BLaER1 treated with 17β-estradiol and CSF1 and Interleukin-3, amounts not matched to agents 10 nM and 100 nM (cell line): ENCODE results near the gene APOBEC2.

Experiments used
- H3K27ac ChIP-seq, 11 experiments: shearing (Covaris generic); formaldehyde crosslinking; 2 replicates each; pipeline ENCODE4 v1.8.1; 2022
- H3K27me3 ChIP-seq, 11 experiments: shearing (Covaris generic); formaldehyde crosslinking; 2 replicates each; pipeline ENCODE4 v1.8.1; 2022
- H3K36me3 ChIP-seq, 11 experiments: shearing (Covaris generic); formaldehyde crosslinking; 2 replicates each; pipeline ENCODE4 v1.8.1; 2022
- H3K4me1 ChIP-seq, 10 experiments: shearing (Covaris generic); formaldehyde crosslinking; 2 replicates each; pipeline ENCODE4 v1.8.1; 2022
- H3K4me2 ChIP-seq, 11 experiments: shearing (Covaris generic); formaldehyde crosslinking; 2 replicates each; pipeline ENCODE4 v1.8.1; 2022
- H3K4me3 ChIP-seq, 10 experiments: shearing (Covaris generic); formaldehyde crosslinking; 2 replicates each; pipeline ENCODE4 v1.8.1; 2022
- H3K9ac ChIP-seq, 11 experiments: shearing (Covaris generic); formaldehyde crosslinking; 2 replicates each; pipeline ENCODE4 v1.8.1; 2022
- H3K9me3 ChIP-seq, 11 experiments: shearing (Covaris generic); formaldehyde crosslinking; replicated peaks in 1 of 11; 2 replicates each; pipeline ENCODE4 v1.8.1; 2022
- H4K20me1 ChIP-seq, 11 experiments: shearing (Covaris generic); formaldehyde crosslinking; 2 replicates each; pipeline ENCODE4 v1.8.1; 2022
- Cebpa-rat ChIP-seq, 11 experiments: shearing (Covaris generic); IDR thresholded peaks; 2 replicates each; pipeline ENCODE4 v1.8.1; 2022

Gene APOBEC2

DNA sequence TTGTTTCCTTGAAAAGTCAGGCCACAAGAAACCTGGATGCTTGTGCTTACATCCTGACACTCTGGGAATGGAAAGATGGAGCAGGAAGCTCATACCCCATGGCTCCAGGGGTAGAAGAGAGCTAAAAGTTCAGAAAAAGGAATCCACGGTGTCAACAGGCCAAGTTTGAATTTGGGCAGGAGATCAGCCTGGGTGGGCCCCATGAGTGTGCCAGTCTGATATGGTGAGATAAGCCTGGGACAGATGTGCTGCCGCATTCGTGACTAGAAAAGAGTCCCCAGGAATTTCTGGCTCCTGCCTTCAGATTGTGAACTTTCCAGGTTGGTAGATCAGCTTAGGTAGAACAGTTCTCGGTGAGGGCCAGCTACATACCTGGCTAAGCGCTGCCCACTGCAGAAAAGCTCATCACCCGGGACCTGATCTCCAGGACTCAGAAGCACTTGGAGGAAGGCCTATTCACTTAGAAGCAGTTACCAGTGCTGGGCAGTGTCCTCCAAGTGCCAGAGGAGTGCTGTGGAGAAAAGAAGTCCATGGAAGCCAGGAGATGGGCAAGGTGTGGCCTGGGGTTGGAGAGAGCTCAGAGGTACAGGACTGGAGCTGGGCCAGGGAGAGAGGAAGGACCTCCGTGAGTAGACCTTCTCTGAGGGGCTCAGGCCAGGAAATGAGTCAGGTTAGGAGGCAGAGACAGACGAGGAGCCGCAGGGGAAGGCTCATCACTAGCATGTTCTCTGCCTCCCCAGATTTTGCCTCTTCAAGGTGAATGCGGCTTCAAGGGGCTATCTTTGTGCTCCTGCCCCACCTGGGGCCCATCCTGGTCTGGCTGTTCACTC, 10.6 kb upstream of the APOBEC2 start, which contains the start of gene TSPO2:
Gene TSPO2, plus strand, starts transcription at position 242 of the 830 bp plus-strand sequence. Its CDS starts 519 bp downstream, at position 761.
- no peak within 1 kb of the TSS for H3K27ac ChIP-seq
- H4K20me1 ChIP-seq, result no peaks in the 10 kb centered on the region
- H3K9me3 ChIP-seq, result no peaks in the 10 kb centered on the region
- no peak for TF ChIP-seq Cebpa-rat (IDR thresholded peaks at IDR 0.05)
- H3K9ac ChIP-seq, result no peak within 1 kb of the TSS
- no peaks in the 10 kb centered on the region for H3K27me3 ChIP-seq
- H3K36me3 ChIP-seq, result no peaks in the 10 kb centered on the region
- H3K4me1 ChIP-seq, result peaks cover 0 to 19% (median 6%) of the 10 kb centered on the region in 10 experiments; a peak in 9 of 20 replicates
- peak within 1 kb of the TSS in 4 of 11 experiments; percentile 4 to 33 (median 22); a peak in 2 of 22 replicates for H3K4me2 ChIP-seq
- no peak within 1 kb of the TSS for H3K4me3 ChIP-seq

GRCh38 chr6:41043151-41043550, 9.9 kb upstream of the APOBEC2 start:
- TF ChIP-seq Cebpa-rat (IDR thresholded peaks at IDR 0.05), result no peak
- Histone ChIP-seq H3K27me3 (no peaks in the 10 kb centered on the region), H3K9me3 (no peaks in the 10 kb centered on the region), H3K9ac (no peak overlapping the region), H3K36me3 (no peaks in the 10 kb centered on the region), H3K4me1 (peaks cover 0 to 19% (median 6%) of the 10 kb centered on the region in 10 experiments; a peak in 9 of 20 replicates), H3K4me3 (no peak overlapping the region), H3K27ac (no peak overlapping the region), H3K4me2 (peak overlapping the region in 4 of 11 experiments; percentile 4 to 33 (median 22); a peak in 1 of 22 replicates), H4K20me1 (no peaks in the 10 kb centered on the region)

DNA sequence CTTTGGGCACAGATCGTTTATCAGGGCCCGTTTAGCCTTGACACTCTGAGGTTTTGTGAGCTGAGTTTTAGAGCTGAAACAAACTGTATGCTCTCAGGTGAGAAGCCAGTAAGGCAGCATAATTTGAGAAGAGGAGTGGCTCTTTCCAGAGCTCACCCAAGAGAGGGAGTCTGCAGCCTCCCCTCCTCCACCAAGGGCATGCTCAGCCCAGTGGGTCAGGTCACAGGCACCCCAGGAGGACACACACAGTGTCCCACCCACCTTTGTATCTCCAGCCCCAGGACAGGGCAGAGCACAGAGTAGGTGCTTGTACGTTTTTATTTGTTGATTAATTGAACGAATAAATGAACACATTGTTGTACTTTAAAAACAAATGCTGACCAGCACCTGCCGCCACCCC, 7.3 kb upstream of the APOBEC2 start:
- Histone ChIP-seq H3K27ac (no peak overlapping the region), H3K9ac (no peak overlapping the region), H3K4me2 (no peak overlapping the region), H3K4me1 (peaks cover 4 to 12% (median 10%) of the 10 kb centered on the region in 10 experiments; a peak in 18 of 20 replicates), H3K9me3 (no peaks in the 10 kb centered on the region), H4K20me1 (no peaks in the 10 kb centered on the region), H3K27me3 (no peaks in the 10 kb centered on the region), H3K4me3 (no peak overlapping the region), H3K36me3 (no peaks in the 10 kb centered on the region)
- no peak for TF ChIP-seq Cebpa-rat (IDR thresholded peaks at IDR 0.05)

DNA sequence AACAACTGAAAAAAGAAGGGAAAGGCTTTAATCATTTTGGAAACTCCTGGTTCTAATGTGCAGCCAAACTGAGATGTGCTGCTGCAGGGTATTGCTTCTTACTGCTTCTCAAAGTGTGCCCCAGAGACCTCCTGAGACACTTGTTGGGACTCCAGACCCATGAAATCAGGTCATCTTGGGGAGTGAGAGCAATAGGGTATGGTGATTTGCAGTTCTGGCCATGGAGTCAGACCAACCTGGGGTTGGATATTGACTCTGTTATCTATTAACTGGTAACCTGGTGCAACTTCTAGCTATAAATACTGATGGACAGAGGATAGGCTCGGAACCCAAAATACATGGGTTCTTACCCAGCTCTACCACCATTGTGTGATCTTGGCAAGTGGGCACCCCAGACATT, 6.9 kb upstream of the APOBEC2 start:
- TF ChIP-seq Cebpa-rat (IDR thresholded peaks at IDR 0.05), result no peak
- Histone ChIP-seq H3K27ac (no peak overlapping the region), H3K4me2 (no peak overlapping the region), H3K9ac (no peak overlapping the region), H3K36me3 (no peaks in the 10 kb centered on the region), H3K4me1 (peaks cover 4 to 12% (median 10%) of the 10 kb centered on the region in 10 experiments; a peak in 17 of 20 replicates), H4K20me1 (no peaks in the 10 kb centered on the region), H3K27me3 (no peaks in the 10 kb centered on the region), H3K9me3 (no peaks in the 10 kb centered on the region), H3K4me3 (no peak overlapping the region)

- peaks cover 17 to 24% (median 21%) of the 10 kb centered on the region in 10 experiments for H3K4me1 ChIP-seq
- no peak for TF ChIP-seq Cebpa-rat (IDR thresholded peaks at IDR 0.05)
Observed at GRCh38 chr6:41047306-41047705, 5.7 kb upstream of the APOBEC2 start.

DNA sequence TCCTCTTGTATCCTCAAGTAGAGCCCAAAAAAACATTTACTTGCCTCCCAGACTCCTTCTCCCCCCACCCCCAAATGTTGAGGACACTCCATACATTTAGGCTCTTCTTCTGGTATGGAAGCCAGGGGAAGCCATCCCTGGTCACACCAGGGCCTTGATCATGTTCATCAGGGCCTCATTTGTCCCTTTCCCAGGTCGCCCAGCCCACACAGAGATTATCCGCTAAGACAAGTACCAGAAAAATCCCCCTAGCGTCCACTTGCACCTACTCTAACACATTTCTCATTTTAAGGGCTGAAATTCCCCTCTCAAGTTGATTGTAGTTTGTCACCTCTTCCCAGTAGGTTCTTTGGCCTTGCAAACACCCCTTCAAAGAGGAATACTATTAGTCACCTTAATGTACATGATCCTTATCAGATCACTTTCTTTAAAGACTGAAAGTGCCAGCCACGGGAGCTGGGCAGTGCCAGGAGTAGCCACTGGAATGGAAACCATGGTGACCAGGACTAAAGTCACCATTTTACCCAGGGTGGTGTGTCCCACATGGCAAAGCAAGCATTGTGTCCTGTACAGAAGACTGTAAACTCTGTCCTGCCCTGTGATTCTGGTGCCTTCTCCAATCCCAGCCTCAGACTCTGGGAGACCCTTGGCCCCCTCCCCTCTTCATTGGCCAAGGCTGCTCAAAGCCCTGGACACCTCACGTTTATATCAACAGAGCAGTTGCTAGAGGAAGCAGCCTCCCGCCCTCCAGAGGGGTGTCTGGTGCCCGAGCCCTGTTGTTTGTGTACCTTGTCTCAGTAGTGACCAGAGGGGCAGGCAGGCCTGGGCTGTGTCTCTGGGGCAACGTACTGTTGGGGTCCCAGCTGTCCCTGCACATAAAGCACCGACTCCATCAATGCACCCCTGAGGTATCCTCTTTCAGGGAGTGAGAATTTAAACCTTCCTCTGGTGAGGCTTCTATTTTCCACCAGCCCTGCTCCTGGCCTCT, 5.0 kb upstream of the APOBEC2 start:
- Histone ChIP-seq H3K4me3 (no peak overlapping the region), H3K27me3 (no peaks in the 10 kb centered on the region), H3K4me2 (no peak overlapping the region), H3K36me3 (no peaks in the 10 kb centered on the region), H4K20me1 (no peaks in the 10 kb centered on the region), H3K9me3 (no peaks in the 10 kb centered on the region), H3K27ac (no peak overlapping the region), H3K4me1 (peaks cover 21 to 31% (median 28%) of the 10 kb centered on the region in 10 experiments), H3K9ac (no peak overlapping the region)
- no peak for TF ChIP-seq Cebpa-rat (IDR thresholded peaks at IDR 0.05)

More at GRCh38 chr6:41047306-41047705, 5.7 kb upstream of the APOBEC2 start:
- H3K4me2 ChIP-seq, result no peak overlapping the region
- no peak overlapping the region for H3K27ac ChIP-seq
- no peaks in the 10 kb centered on the region for H3K27me3 ChIP-seq
- H3K9me3 ChIP-seq, result no peaks in the 10 kb centered on the region
- no peak overlapping the region for H3K9ac ChIP-seq
- no peaks in the 10 kb centered on the region for H4K20me1 ChIP-seq
- H3K4me3 ChIP-seq, result no peak overlapping the region
- H3K36me3 ChIP-seq, result no peaks in the 10 kb centered on the region

GRCh38 chr6:41049521-41049920, 3.5 kb upstream of the APOBEC2 start:
- H3K4me3 ChIP-seq, result no peak overlapping the region

DNA sequence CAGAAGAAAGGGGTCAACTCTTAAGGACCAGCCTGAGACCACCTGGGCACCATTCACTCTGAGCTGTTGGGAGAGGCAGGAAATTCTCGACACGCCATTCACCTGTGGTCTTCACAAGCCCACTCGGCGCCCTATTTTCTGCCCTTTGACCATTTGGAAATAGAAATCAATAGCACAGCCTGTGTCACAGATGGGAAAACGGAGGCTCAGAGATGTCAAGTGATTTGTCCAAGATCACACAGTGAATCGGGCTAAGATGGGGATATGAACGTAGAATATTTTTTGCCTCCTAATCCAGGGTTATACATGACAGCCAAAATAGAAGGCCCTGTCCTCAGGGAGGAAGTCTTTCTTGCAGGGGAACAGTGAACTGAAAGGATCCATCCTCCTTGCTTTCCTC, 3.0 kb upstream of the APOBEC2 start:
- Histone ChIP-seq H3K9ac (no peak overlapping the region), H3K9me3 (no peaks in the 10 kb centered on the region), H3K4me1 (peaks cover 21 to 50% (median 47%) of the 10 kb centered on the region in 10 experiments), H3K27ac (no peak overlapping the region), H4K20me1 (no peaks in the 10 kb centered on the region), H3K36me3 (no peaks in the 10 kb centered on the region), H3K27me3 (no peaks in the 10 kb centered on the region), H3K4me3 (no peak overlapping the region), H3K4me2 (peak overlapping the region in 5 of 11 experiments; percentile 3 to 37 (median 25); a peak in 7 of 22 replicates)
- TF ChIP-seq Cebpa-rat (IDR thresholded peaks at IDR 0.05), result no peak

More at GRCh38 chr6:41049521-41049920, 3.5 kb upstream of the APOBEC2 start:
- Histone ChIP-seq H3K36me3 (no peaks in the 10 kb centered on the region), H3K27ac (no peak overlapping the region), H3K9me3 (no peaks in the 10 kb centered on the region), H3K4me2 (peak overlapping the region in 5 of 11 experiments; percentile 3 to 37 (median 25); a peak in 5 of 22 replicates), H3K4me1 (peaks cover 21 to 46% (median 43%) of the 10 kb centered on the region in 10 experiments), H4K20me1 (no peaks in the 10 kb centered on the region), H3K9ac (no peak overlapping the region), H3K27me3 (no peaks in the 10 kb centered on the region)
- no peak for TF ChIP-seq Cebpa-rat (IDR thresholded peaks at IDR 0.05)

DNA sequence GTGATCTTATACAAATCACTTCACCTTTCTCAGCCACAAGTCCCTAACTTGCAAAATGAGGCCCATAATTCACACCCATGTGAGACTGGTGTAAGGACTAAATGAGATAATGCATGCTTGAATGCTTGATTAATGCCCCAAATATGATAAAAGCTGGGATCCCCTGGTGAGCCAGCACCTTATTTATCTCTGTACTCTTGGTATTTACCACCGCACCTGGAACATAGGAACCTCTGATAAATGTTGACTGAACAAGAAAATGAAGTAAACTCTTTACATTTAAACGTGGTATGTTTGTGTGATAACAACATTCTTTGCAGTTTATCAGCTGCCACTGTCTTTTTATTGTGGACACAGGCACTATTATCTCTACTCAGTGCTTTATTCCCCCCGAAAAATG, 2.5 kb upstream of the APOBEC2 start:
- Histone ChIP-seq H3K9ac (no peak overlapping the region), H3K4me2 (peak overlapping the region in 3 of 11 experiments; percentile 10 to 75 (median 37); a peak in 2 of 22 replicates), H4K20me1 (no peaks in the 10 kb centered on the region), H3K4me3 (no peak overlapping the region), H3K27ac (no peak overlapping the region), H3K27me3 (no peaks in the 10 kb centered on the region), H3K36me3 (no peaks in the 10 kb centered on the region), H3K9me3 (no peaks in the 10 kb centered on the region), H3K4me1 (peaks cover 21 to 56% (median 53%) of the 10 kb centered on the region in 10 experiments)
- no peak for TF ChIP-seq Cebpa-rat (IDR thresholded peaks at IDR 0.05)
